Epithelial cell of proximal tubule (primary cell): ENCODE measurements around the gene WDFY2. TPM values are rescaled to one million over a fixed set of nuclear protein-coding genes. Genes with fewer than 3 reads are reported as not detected.

Experiments used
- DNase-seq: peaks from one replicate; pipeline ENCODE4 v3.0.0-alpha.2; 2011; ENCODE audit warnings: low read depth
- H3K4me3 ChIP-seq: 2 replicates; pipeline ENCODE4 v1.5.1; 2011; ENCODE audit warnings: low read depth, mild to moderate bottlenecking, low read length
- total RNA-seq: library from RNA; depleted of rRNA; stranded (reverse); fragments of >200 nt; gene quantifications from 2 replicates; pipeline ENCODE4 v1.2.3, GENCODE V29; 2015
- TF ChIP-seq, protein P1 (sequence below): conservative IDR thresholded peaks from 2 replicates; pipeline ENCODE4 v1.5.1; 2012; ENCODE audit warnings: low read depth, mild to moderate bottlenecking, low read length

WDFY2 gene
- total RNA-seq, 1 donor from 2014 or later = 5.1 TPM

GRCh38 chr13:51665456-51665855 lies 81.2 kb downstream of the WDFY2 start:
- TF ChIP-seq, protein P1, sequence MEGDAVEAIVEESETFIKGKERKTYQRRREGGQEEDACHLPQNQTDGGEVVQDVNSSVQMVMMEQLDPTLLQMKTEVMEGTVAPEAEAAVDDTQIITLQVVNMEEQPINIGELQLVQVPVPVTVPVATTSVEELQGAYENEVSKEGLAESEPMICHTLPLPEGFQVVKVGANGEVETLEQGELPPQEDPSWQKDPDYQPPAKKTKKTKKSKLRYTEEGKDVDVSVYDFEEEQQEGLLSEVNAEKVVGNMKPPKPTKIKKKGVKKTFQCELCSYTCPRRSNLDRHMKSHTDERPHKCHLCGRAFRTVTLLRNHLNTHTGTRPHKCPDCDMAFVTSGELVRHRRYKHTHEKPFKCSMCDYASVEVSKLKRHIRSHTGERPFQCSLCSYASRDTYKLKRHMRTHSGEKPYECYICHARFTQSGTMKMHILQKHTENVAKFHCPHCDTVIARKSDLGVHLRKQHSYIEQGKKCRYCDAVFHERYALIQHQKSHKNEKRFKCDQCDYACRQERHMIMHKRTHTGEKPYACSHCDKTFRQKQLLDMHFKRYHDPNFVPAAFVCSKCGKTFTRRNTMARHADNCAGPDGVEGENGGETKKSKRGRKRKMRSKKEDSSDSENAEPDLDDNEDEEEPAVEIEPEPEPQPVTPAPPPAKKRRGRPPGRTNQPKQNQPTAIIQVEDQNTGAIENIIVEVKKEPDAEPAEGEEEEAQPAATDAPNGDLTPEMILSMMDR = no peak
- no peak overlapping the region for H3K4me3 ChIP-seq
- DNase-seq = no peak

DNA sequence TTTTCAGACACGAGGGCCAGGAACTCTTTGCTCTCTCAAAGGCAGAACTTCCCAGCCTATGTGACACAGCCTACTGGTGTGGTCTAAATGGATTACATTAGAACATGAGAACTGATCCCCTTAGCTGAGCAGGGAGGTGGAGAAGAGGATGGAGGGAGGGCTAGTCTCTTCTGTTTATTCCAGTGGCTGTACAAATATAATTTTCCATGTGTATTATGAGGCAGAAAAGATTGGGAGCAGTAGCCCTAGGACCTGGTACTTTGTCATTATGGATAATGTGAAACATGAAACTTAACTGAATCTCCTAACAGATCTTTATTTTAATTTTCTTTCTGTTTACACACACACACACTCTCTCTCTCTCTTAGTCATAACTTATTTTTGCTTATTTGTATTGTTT lies 82.1 kb downstream of the WDFY2 start:
- TF ChIP-seq, protein P1 = no peak
- no peak for DNase-seq
- no peak overlapping the region for H3K4me3 ChIP-seq

DNA sequence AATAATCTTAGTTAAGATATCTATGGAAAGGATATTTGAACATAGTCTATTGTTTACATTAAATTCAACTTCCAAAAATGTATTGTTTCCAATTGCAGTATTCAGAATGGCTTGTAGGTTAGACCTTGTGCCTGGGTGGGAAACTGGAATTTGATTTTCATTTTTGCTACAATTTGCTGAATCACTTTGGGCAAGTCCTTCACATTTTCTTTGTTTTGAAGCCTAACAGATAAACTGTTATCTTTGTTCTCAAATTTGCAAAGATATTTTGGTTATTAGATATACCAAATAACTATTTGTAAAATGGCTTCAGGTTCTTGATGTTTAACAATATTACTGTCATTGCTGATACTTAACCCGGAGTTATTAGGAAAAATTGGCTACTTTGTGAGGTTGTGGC lies 82.6 kb downstream of the WDFY2 start:
- no peak for DNase-seq
- TF ChIP-seq, protein P1 = no peak
- H3K4me3 ChIP-seq = no peak overlapping the region

DNA sequence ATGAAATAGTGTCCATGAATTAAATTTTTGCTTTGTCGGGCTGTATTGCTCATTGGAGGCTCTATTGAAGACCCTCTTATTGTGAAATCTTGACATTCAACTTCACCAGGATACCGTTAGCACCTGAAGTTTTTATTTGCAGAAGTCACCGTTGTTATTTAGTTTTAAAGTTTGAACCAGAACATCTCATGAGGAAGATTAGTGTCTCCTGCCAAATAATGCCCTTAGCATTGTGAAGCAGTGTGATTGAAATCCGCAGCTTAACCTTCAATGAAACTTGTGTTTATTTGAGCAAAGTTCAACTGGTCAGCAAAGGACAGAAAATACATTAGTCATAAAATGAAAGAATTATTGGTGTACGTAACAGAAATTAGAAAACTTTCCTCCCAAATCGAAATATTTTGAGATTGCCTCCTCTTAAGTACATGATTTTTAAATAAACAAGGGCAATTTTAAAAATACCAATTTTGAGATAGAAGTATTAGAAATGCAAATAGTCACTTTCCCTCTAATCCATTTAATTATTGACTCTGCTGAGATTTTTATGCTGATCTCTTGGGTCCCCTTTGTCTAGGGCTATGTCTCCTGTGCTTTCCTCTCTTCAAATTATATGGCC lies 84.4 kb downstream of the WDFY2 start:
- TF ChIP-seq, protein P1 = no peak
- no peak overlapping the region for H3K4me3 ChIP-seq
- no peak for DNase-seq

DNA sequence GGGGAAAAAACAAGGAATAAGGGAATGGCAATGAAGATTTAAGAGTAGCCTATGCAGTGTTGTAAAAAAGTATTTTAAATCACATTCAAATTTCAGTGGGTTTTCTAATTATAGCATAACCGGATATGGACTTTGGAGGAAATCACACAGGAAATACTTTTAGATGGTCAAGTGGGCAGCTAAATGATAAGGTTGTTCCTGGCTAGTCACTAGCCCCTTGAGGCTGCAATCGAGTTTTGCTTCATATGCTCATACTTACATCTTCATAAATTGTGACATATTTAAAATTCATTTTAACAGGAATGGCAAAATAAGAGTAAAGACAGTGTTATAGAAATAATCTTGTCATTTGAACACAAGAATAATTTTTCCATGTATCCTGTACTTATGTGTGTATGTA lies 88.9 kb downstream of the WDFY2 start:
- no peak for DNase-seq
- H3K4me3 ChIP-seq = no peak overlapping the region
- TF ChIP-seq, protein P1 = no peak

DNA sequence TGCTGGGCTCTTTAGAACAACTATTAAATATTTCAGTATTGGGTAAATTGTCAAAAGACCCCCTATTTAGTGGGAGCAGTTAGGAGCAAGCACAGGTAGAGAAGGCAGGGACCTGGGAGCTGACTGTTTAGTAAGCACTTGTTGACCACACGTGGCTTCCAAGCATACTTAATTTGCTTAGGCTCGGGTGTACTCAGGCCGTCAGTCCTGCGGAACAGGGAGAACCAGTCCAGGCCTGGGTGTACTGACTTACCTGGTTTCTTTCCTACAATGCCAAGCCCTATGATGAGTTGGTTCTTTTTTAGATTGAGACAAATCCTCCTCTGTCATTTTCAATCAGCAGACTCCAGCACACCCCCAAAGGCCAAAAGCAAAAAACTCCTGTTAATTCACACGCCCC lies 90.0 kb downstream of the WDFY2 start:
- no peak overlapping the region for H3K4me3 ChIP-seq
- DNase-seq = no peak
- TF ChIP-seq, protein P1 = no peak

DNA sequence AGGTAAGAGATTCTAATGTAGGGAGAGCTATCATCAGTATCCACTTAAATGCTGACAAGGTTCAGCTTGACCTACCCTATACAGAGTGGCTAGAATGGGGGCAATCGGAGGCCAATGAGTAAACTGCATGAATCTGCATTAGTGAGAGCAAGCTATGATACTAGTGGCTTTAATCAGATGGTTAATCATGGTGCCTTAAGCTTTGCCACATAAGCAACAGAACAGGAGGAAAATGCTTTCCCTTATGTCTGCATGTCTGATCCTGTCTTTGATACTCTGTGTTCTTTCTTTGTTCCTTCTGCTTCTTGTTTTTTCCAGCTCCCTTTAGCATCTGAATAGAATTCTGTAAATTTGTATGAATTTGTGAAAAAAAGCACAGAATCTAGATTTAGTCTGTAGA lies 91.1 kb downstream of the WDFY2 start:
- H3K4me3 ChIP-seq = no peak overlapping the region
- no peak for DNase-seq

More for the DNA sequence above, 91.1 kb downstream of the WDFY2 start:
- TF ChIP-seq, protein P1 = no peak
